Activated CD8-positive, alpha-beta memory T cell treated with anti-CD3 and anti-CD28 coated beads for 1 hour (primary cell): ENCODE measurements around the gene TNN.

Source experiments
- DNase-seq, 2 donors: peaks; one replicate each; pipeline ENCODE4 v3.0.0-alpha.2; 2020; ENCODE audit warnings: low read depth in 1 of 2; ENCODE audit errors: extremely low read depth in 1 of 2

Gene TNN

DNA sequence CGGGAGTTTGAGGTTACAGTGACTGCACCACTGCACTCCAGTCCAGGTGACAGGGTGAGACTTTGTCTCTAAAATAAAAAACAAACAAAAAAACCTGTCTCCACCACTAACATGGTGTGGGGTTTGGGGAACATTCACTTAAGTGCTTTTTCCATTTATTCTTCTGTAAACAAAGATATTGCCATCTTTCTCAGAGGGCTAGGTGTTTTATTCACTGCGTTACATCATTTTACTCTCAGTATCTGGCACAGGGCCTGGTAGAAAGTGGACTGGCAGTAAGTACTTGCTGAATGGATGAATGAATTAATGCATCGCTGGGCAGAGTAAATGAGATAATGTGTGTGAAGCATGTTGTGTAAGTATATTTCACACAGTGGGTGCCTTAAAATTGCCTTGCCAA lies 104.9 kb downstream of the TNN start:
- DNase-seq = no peak

GRCh38 chr1:175173531-175173930 lies 105.9 kb downstream of the TNN start:
- no peak for DNase-seq

DNA sequence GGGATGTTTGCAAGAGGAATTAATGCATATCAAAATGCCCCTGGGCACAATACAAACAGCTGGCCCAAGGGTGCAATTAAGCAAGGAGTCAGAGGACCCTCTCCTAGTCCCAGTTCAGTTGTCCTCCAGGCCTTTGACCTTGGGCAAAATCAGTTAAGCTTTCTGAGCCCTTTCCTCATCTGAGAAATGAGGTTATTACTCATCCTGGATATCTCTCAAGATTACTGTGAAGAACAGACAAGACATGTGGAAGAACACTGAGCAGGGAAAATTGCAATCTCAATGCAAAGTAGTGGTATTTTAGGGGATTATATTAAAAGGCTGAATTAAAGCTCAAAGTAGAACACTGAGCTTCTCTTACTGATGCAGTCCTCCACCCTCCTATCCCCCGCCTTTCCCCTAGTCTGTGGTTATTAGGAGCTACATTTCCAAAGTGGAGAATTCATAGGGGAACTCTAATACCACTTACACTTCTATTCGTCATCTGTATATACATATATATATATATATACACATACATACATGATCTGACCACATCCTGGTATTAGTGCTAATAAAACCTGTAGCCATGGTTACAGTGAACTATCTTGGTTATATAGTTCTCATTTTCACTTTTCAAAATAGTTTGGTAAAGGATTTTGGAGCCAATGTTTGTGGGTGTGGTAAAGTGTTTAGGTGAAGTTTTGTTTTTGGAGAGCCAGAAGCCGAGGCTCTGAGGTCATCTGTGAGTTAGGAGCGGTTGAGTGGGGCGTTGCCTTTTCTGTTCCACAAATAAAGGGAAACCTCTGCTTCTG lies 106.9 kb downstream of the TNN start:
- no peak for DNase-seq

DNA sequence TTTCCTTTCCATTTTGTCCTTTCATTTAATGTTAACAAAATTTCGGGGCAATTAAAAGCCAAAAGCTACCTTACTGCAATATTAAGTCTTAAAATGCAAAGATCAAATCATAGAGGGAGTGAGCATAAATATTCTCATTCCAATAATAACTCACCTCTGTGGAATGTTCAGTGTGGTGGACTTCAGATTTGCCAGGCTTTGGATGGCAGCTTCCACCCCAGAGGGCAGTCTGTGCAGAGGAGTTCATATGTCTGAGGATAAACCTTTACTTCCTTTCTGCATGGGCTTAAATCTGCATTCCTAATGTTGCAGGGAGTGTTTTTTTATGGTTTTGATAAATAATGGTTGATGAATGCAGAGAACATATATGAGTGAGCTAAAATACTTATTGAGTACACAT lies 108.6 kb downstream of the TNN start:
- DNase-seq = no peak

GRCh38 chr1:175178056-175178455 lies 110.4 kb downstream of the TNN start:
- no peak for DNase-seq

GRCh38 chr1:175178456-175178855 lies 110.8 kb downstream of the TNN start:
- no peak for DNase-seq

DNA sequence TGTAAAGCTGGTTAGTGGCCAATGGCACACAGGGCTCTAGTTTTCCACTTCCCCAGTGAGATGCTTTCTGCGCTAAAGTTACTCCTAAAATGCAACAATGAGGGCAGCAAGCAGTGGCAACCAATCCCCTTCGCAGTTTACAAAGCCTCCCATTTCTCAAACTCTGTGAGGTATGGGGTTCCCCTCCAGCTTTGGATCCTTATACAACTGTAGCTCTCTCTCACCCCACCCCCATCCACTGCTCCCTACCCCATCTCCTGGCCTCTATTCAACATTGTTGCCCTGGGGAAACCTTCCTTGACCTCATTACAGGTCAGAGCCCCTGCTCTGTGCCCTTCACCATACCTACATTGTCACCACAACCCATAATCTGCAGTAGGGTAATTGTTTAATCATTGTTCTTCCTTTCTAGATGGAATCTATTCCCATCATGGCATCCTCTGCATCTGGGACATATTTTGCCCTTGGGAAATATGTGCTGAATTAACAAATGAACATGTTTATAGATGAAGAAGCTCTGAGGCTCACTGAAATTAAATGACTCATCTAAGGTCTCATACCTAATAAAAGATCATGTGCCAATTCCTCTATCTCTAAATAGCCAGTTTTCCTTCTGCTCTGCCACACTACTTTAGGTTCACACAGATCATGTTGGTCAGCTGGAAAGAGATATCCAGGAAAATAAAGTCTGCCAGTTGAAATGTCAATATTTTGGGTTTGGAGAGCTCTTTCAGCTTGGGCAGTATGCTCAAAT lies 112.4 kb downstream of the TNN start:
- DNase-seq = no peak

GRCh38 chr1:175182201-175182746 lies 114.6 kb downstream of the TNN start:
- no peak for DNase-seq

GRCh38 chr1:175183586-175183985 lies 116.0 kb downstream of the TNN start:
- no peak for DNase-seq

GRCh38 chr1:175185903-175186302 lies 118.3 kb downstream of the TNN start:
- DNase-seq = no peak

- no peak for DNase-seq
Observed at GRCh38 chr1:175186433-175187160, 119.0 kb downstream of the TNN start.

DNA sequence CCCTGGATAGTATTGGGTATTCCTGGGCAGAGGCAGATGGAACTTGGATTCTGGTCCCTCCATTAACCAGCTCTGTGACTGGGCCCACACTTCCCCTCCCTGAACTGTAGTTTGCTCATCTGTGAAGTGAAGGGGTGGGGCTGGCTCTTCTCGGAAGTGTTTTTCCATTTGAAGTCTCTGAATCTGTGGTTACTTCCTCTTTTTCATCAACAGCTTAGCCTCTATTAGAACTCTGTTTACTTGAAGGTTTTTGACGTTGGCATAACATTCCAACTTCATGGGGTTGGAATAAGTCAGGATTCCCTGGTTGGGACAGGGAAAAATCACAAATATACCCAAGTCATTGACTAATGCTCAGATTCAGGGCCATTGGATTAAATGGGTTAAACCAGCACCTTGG lies 121.3 kb downstream of the TNN start:
- DNase-seq = peak in 1 of 2 donors; percentile 28

GRCh38 chr1:175191659-175192058 lies 124.0 kb downstream of the TNN start:
- no peak for DNase-seq

- no peak for DNase-seq
Observed at GRCh38 chr1:175192111-175192629, 124.5 kb downstream of the TNN start.

DNA sequence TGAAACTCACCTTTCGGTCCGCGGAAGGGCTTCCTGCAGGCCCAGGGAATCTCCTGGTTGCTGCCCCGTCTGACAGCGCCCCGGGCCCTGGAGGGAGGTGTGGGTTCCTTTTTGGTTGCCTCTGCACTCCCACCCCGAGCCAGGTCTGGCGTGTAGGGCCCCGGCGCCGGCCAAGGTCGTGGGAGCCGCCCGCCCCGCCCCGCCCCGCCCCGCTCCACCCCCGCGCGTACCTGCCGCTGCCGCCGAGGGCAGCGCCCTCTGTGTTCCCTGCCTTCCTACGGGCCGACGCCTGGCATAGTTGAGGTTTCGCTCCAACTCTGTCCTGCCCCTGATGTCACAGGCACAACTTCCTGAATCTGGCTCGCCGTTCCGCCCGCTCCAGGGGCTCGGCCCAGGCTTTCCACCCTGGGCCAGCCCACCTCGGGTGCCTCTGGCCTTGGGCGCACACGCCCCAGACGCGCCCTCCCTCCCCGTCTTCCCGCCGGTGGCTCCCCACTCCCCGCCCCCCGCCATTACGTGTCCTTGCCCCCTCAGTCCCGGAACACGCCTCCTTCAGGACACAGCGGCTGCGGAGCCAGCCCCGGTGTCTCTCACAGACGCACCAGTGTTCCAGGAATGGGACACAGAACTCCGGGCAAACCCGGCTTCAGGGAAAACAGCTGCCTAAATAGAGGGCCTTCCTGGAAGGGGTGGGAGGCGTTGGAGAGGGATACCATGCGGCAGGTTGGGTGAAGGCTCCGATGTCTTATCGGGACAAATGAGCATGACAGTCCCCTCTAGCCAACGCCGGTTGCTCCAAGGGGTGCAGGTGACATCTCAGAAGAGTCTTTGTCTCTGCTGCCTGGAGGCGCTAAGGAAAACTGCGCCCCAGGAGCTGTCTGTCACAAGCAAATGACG lies 125.2 kb downstream of the TNN start, which contains the start of gene KIAA0040:
Gene KIAA0040 (minus strand): TSS at position 147 of the 897 bp plus-strand sequence. CDS start 31,763 bp downstream, outside the sequence.
- DNase-seq = peak in 1 of 2 donors; percentile 35

- DNase-seq = no peak
Observed at GRCh38 chr1:175193527-175193910, 125.9 kb downstream of the TNN start.

DNA sequence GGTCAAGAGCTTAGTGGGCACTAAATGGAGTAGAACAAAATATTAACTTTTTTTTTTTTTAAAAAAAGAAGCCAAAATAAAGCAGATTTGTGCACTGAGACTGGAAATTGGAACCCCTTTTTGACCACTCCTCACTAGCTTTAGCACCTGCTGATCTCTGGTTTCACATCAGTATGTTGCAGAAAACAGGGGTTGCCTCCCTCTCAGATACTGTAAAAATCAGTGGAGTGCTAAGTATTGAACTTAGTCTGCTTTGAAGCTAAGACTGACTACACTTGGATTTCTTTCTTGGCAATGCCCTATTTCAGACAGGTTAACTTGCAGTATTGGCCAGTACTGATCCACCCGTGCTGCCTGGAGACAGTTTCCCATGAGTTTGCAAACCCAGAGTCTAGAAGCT lies 127.6 kb downstream of the TNN start:
- no peak for DNase-seq

DNA sequence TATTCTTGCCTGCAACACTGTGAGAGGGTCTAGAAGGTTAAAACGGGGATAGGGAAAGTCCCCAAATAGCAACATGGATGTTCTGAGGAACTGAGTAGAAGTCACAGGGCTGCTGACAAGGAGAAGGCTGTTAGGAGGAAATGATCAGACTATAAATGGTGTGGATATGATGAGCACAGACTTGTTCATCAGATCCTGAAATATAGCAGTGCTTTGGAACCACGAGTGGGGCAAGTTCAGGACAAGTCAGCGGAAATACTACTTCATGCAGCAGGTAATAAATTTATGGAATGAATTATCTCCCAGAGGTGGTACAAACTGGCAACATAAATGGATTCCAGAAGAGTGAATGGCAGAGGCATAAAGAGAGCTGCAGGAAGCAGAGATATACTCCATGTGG lies 128.2 kb downstream of the TNN start:
- no peak for DNase-seq

GRCh38 chr1:175197531-175197930 lies 129.9 kb downstream of the TNN start:
- no peak for DNase-seq
